ENCODE results near the gene RTF2.

- TF ChIP-seq, protein P1, sequence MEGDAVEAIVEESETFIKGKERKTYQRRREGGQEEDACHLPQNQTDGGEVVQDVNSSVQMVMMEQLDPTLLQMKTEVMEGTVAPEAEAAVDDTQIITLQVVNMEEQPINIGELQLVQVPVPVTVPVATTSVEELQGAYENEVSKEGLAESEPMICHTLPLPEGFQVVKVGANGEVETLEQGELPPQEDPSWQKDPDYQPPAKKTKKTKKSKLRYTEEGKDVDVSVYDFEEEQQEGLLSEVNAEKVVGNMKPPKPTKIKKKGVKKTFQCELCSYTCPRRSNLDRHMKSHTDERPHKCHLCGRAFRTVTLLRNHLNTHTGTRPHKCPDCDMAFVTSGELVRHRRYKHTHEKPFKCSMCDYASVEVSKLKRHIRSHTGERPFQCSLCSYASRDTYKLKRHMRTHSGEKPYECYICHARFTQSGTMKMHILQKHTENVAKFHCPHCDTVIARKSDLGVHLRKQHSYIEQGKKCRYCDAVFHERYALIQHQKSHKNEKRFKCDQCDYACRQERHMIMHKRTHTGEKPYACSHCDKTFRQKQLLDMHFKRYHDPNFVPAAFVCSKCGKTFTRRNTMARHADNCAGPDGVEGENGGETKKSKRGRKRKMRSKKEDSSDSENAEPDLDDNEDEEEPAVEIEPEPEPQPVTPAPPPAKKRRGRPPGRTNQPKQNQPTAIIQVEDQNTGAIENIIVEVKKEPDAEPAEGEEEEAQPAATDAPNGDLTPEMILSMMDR (conservative IDR thresholded peaks at IDR 0.05): no peak
- no peak for TF ChIP-seq ZFX (IDR thresholded peaks at IDR 0.05)
Observed at GRCh38 chr20:56566621-56567020, 98.2 kb downstream of the RTF2 start.

All from C4-2B (cell line).